CD4-positive, alpha-beta T cell treated with Interleukin-21 for 1 hour (primary cell): ENCODE results near the gene EED.
"Not testable (repeated sequence)": the region's sequence is repeated elsewhere in the genome, so short reads cannot be mapped to it uniquely, and the experiment has no call there.

Experiments
- DNase-seq: peaks from one replicate; pipeline ENCODE4 v3.0.0-alpha.2; 2020

The EED gene

DNA sequence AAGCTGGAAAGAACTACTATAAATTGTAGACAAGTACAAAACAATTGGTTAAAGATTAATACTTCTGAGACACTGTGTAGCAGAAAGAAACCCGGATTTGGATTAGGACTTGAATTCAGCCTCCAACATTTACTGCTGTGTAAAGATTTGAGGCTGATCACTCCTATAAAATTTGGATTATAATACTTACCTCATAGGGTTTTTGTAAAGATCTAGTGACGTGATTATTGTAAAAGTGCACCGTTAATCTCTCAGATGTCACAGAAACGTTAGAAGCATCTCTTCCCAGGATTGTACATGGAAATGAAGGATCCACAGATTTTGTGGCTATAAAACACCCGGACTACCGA, 57.2 kb downstream of the EED start:
- DNase-seq, result no peak

DNA sequence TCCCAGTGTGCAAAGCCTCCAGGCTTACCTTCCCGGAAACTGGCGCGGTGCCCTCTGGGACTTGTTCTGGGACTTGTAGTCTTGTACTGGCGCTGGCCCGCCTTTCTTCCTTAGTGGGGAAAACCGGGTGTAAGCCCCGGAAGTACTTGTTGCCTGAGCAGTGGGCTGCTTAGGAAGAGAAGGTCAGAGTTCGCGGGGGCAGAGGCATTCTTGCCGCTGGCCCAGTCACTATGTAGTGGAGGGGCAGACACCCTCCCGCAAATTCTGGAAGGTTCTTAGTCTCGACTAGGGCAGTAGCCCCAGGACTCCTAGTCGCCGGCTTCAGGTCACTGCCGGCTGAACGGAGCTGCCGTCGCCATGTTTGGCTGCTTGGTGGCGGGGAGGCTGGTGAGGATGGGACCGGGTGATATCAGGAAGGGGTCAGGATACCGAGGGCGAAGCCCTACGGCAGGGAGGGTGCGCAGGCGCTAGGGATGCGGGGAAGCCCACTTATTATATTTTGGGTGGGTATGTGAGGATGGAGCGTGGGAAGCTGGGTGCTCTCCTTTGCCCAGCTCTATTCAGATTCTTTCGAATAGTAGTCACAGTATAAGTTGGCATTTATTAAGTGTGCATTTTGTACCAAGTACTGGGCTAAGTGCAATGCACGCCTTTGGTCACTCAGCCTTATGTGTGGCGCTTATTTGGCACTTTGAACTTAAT, 57.7 kb downstream of the EED start, which contains the start of gene HIKESHI:
Gene HIKESHI (plus strand): TSS at position 149 of the 702 bp plus-strand sequence. CDS start 209 bp downstream, at position 358.
- DNase-seq, result peak; percentile 92

DNA sequence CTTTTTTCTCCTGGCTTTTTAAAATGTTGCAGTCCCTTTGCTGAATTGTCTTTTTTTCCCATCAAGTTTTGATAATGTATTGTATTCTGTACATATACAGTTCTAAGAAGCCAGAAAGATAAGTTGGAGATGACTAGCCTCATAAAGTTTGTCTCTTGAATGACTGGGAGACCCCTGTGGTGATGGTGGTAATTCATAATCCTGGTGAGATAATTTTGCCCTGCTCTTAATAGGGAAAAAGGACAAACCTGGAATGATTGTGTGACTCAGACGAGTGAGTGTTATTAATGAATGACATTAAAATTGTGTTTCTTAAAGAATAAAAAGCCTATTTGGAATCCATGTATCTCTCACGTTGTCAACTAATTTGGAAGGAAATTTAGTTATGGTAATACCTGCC, 58.7 kb downstream of the EED start:
- DNase-seq, result no peak

DNA sequence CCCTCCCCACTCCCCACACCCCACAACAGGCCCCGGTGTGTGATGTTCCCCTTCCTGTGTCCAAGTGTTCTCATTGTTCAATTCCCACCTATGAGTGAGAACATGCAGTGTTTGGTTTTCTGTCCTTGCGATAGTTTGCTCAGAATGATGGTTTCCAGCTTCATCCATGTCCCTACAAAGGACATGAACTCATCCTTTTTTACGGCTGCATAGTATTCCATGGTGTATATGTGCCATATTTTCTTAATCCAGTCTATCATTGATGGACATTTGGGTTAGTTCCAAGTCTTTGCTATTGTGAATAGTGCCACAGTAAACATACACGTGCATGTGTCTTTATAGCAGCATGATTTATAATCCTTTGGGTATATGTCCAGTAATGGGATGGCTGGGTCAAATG, 64.2 kb downstream of the EED start:
- DNase-seq, result not testable (repeated sequence)

DNA sequence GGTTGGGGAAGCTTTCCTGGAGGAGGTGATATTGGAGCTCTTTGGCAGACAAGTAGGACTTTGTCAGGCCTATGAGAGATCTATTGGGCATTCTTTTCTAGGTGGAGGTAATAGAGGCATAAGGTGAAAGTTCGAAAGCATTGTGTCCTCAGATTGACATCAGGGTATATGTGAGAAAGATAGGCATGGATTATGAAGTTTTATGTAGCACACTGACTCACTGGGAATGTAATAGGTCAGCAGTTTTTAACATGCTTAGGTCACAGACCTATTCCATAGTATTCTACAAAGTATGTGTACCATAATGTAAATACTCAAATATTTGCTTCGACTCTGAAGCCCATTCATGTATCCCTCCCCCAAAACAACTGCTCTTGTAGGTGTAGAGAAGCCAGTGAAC, 69.2 kb downstream of the EED start:
- no peak for DNase-seq

DNA sequence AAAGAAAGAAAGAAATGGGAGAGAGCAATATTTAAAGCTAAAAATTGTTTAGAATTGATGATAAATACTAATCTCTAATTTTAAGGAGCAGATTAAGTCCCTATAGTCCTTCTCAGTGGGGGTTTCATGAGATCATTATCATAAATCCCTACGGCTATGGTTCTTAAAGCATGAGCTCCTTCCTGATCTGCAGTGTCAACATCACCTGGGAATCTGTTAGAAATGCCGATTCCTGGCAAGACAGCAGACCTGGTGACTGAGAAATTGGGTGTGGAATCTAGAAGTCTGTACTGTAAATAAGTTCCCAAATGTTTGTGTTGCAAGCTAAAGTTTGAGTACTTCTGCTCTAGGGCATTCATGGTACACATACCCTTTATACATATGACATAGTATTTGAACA, 70.1 kb downstream of the EED start:
- no peak for DNase-seq
